RKO (cell line): ENCODE results near the gene A4GALT.

Source experiments
- DNase-seq: peaks from one replicate; pipeline ENCODE4 v3.0.0-alpha.2; 2016; ENCODE audit warnings: low spot score

The A4GALT gene

GRCh38 chr22:42649246-42650099 is 71.2 kb downstream of the A4GALT start, which contains the start of gene CYB5R3:
TSS of gene CYB5R3 (minus strand) at chr22:42649392. CDS start at chr22:42649315, 77 bp downstream.
- DNase-seq: peak; percentile 86

GRCh38 chr22:42648368-42649245 is 72.1 kb downstream of the A4GALT start:
- DNase-seq: peak; percentile 37

GRCh38 chr22:42648017-42648367 is 72.7 kb downstream of the A4GALT start:
- DNase-seq: no peak

- DNase-seq: no peak
Observed at GRCh38 chr22:42646569-42647525, 73.8 kb downstream of the A4GALT start.

- no peak for DNase-seq
Observed at GRCh38 chr22:42645938-42646568, 74.6 kb downstream of the A4GALT start.

- no peak for DNase-seq
Observed at GRCh38 chr22:42645341-42645937, 75.2 kb downstream of the A4GALT start.

GRCh38 chr22:42644422-42645340 is 76.0 kb downstream of the A4GALT start:
- no peak for DNase-seq

- DNase-seq: no peak
Observed at GRCh38 chr22:42643634-42644421, 76.8 kb downstream of the A4GALT start.

GRCh38 chr22:42642806-42643633 is 77.7 kb downstream of the A4GALT start:
- no peak for DNase-seq
